Liver (tissue), 9 donors: ENCODE data around the gene FUT9. TPM values are rescaled to one million over a fixed set of nuclear protein-coding genes. Genes with fewer than 3 reads are reported as not detected.

Experiments used
- DNase-seq: peaks from one replicate; pipeline ENCODE4 v3.0.0-alpha.2; 2017; ENCODE audit warnings: low spot score
- H3K27ac ChIP-seq, 2 donors: one replicate each; pipeline ENCODE4 v1.7.0; 2013; ENCODE audit warnings: inconsistent platforms in 2 of 2, low read length in 2 of 2, control low read depth in 1 of 2, low read depth in 1 of 2, mild to moderate bottlenecking in 1 of 2
- H3K27me3 ChIP-seq, 4 donors: one replicate each; pipeline versions ENCODE4 v1.6.1 to v1.7.0; 2013; ENCODE audit warnings: low read length in 3 of 4, inconsistent platforms in 1 of 4, mild to moderate bottlenecking in 1 of 4, moderate library complexity in 1 of 4; ENCODE audit not compliant: control insufficient read depth in 4 of 4, insufficient read depth in 4 of 4
- H3K36me3 ChIP-seq, 4 donors: one replicate each; pipeline versions ENCODE4 v1.6.1 to v1.7.0; 2013; ENCODE audit warnings: low read length in 3 of 4, mild to moderate bottlenecking in 3 of 4, low read depth in 1 of 4, moderate library complexity in 1 of 4; ENCODE audit not compliant: control insufficient read depth in 4 of 4, insufficient read depth in 3 of 4
- H3K4me1 ChIP-seq, 4 donors: one replicate each; pipeline versions ENCODE4 v1.6.1 to v1.7.0; 2013; ENCODE audit warnings: low read length in 3 of 4, mild to moderate bottlenecking in 3 of 4, moderate library complexity in 1 of 4; ENCODE audit not compliant: control insufficient read depth in 4 of 4, insufficient read depth in 4 of 4
- H3K4me3 ChIP-seq, 3 donors: one replicate each; pipeline versions ENCODE4 v1.6.1 to v1.7.0; 2013; ENCODE audit warnings: low read length in 3 of 3, control low read depth in 1 of 3, low read depth in 1 of 3, mild to moderate bottlenecking in 1 of 3
- H3K9ac ChIP-seq, 2 donors: one replicate each; pipeline ENCODE4 v1.7.0; 2013; ENCODE audit warnings: low read length in 2 of 2, mild to moderate bottlenecking in 2 of 2, moderate library complexity in 2 of 2, control low read depth in 1 of 2, low read depth in 1 of 2
- H3K9me3 ChIP-seq, 4 donors: one replicate each; pipeline versions ENCODE4 v1.6.1 to v1.7.0; 2013; ENCODE audit warnings: low read length in 3 of 4; ENCODE audit not compliant: control insufficient read depth in 4 of 4
- EGR1 ChIP-seq, 2 donors: IDR thresholded peaks; 2 replicates each; pipeline ENCODE4 v1.6.1; 2016 to 2018; ENCODE audit warnings: antibody characterized with exemption in 2 of 2, low read depth in 2 of 2
- FOXA1 ChIP-seq: IDR thresholded peaks from 2 replicates; pipeline ENCODE4 v1.6.1; 2016; ENCODE audit warnings: antibody characterized with exemption
- FOXA2 ChIP-seq: IDR thresholded peaks from 2 replicates; pipeline ENCODE4 v1.6.1; 2016; ENCODE audit warnings: antibody characterized with exemption
- GABPA ChIP-seq, 2 donors: IDR thresholded peaks in 1 of 2; conservative IDR thresholded peaks in 1 of 2; 2 replicates each; pipeline ENCODE4 v1.6.1; 2016; ENCODE audit warnings: antibody characterized with exemption in 2 of 2, mild to moderate bottlenecking in 1 of 2, moderate library complexity in 1 of 2
- HNF4A ChIP-seq, 2 donors: conservative IDR thresholded peaks; 2 replicates each; pipeline ENCODE4 v1.6.1; 2016; ENCODE audit warnings: antibody characterized with exemption in 2 of 2, mild to moderate bottlenecking in 2 of 2
- HNF4G ChIP-seq: IDR thresholded peaks from 2 replicates; pipeline ENCODE4 v1.6.1; 2016; ENCODE audit warnings: antibody characterized with exemption
- JUND ChIP-seq, 2 donors: IDR thresholded peaks; 2 replicates each; pipeline ENCODE4 v1.6.1; 2016; ENCODE audit warnings: antibody characterized with exemption in 2 of 2
- NR2F2 ChIP-seq: IDR thresholded peaks from 2 replicates; pipeline ENCODE4 v1.6.1; 2016; ENCODE audit warnings: antibody characterized with exemption
- RXRA ChIP-seq, 2 donors: IDR thresholded peaks; 2 replicates each; pipeline ENCODE4 v1.6.1; 2017 to 2018; ENCODE audit warnings: antibody characterized with exemption in 2 of 2, mild to moderate bottlenecking in 1 of 2
- SP1 ChIP-seq: IDR thresholded peaks from 2 replicates; pipeline ENCODE4 v1.6.1; 2018; ENCODE audit warnings: antibody characterized with exemption, mild to moderate bottlenecking
- TAF1 ChIP-seq: conservative IDR thresholded peaks from 2 replicates; pipeline ENCODE4 v1.6.1; 2016; ENCODE audit warnings: antibody characterized with exemption, mild to moderate bottlenecking
- YY1 ChIP-seq: IDR thresholded peaks from 2 replicates; pipeline ENCODE4 v1.6.1; 2016; ENCODE audit warnings: antibody characterized with exemption, mild to moderate bottlenecking
- WGBS: extraction: QIAGEN DNeasy Blood & Tissue Kit; methylation state at CpG from one replicate; pipeline ENCODE4 v1.1.7; 2013; 5-methylcytosine and 5-hydroxymethylcytosine counted together
- polyA plus RNA-seq, 2 donors: library from polyadenylated mRNA; stranded (reverse) in 1 of 2; unstranded in 1 of 2; fragments of 200-250 nt in 1 of 2; fragments of >200 nt in 1 of 2; fragmentation: Nextera tagmentation in 1 of 2; extraction: Ambion mirVana in 1 of 2; gene quantifications; one replicate each; pipeline versions ENCODE4 v1.2.1 to v1.2.3, GENCODE V29; 2013 to 2015
- total RNA-seq, 2 donors: library from RNA; depleted of rRNA; stranded (reverse); fragments of >200 nt; gene quantifications; one replicate each; pipeline ENCODE4 v1.2.3, GENCODE V29; 2014
- TF ChIP-seq, protein P1 (sequence below): IDR thresholded peaks from 2 replicates; pipeline ENCODE4 v1.6.1; 2016; ENCODE audit warnings: antibody characterized with exemption, mild to moderate bottlenecking
- TF ChIP-seq, protein P2 (sequence below): IDR thresholded peaks from 2 replicates; pipeline ENCODE4 v1.6.1; 2016; ENCODE audit warnings: antibody characterized with exemption
- TF ChIP-seq, protein P3 (sequence below): IDR thresholded peaks from 2 replicates; pipeline ENCODE4 v1.6.1; 2016; ENCODE audit warnings: antibody characterized with exemption
- TF ChIP-seq, protein P4 (sequence below): IDR thresholded peaks from 2 replicates; pipeline ENCODE4 v1.6.1; 2016; ENCODE audit warnings: antibody characterized with exemption
- TF ChIP-seq, protein P5 (sequence below): fragments of 150-350 bp; IDR thresholded peaks from 2 replicates; pipeline ENCODE4 v1.5.1; 2017; ENCODE audit warnings: improper control_type of control experiment, low read depth, low read length; ENCODE audit not compliant: missing input control
- donor health status: healthy.
- donor health status: healthy.
- donor health status: healthy.
- donor health status: healthy.
- donor health status: healthy.

The FUT9 gene
- total and polyA plus RNA-seq, 4 donors, result not detected

DNA sequence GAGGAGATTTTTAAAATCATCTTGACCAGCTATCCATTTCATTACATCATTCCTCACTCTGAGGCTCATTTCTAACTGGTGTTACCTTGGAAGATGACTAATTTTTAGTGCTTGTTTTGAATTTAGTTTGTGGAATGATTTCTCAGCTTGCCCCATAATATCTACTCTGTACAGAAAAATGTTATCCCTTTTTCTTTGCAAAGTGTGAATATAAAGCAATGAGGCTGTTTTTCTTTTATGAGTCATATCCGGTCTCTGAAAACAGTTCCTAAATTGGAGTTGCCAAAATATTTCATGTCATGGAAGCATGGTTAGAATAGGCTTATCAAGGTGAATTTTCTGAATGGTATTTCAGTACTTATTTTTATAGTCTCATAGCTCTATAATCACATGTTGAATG is 43.8 kb downstream of the FUT9 start:
- TF ChIP-seq FOXA2 (no peak), EGR1 (IDR thresholded peaks at IDR 0.05; ENCODE audit: low read depth in 2 of 2) (no peak), JUND (IDR thresholded peaks at IDR 0.05) (no peak), RXRA (IDR thresholded peaks at IDR 0.05) (no peak), FOXA1 (no peak), GABPA (IDR thresholded peaks at IDR 0.05 in 1 of 2, conservative IDR thresholded peaks at IDR 0.05 in 1 of 2) (no peak), HNF4A (conservative IDR thresholded peaks at IDR 0.05) (no peak), HNF4G (no peak), YY1 (no peak), TAF1 (no peak), NR2F2 (no peak)
- TF ChIP-seq, protein P1, sequence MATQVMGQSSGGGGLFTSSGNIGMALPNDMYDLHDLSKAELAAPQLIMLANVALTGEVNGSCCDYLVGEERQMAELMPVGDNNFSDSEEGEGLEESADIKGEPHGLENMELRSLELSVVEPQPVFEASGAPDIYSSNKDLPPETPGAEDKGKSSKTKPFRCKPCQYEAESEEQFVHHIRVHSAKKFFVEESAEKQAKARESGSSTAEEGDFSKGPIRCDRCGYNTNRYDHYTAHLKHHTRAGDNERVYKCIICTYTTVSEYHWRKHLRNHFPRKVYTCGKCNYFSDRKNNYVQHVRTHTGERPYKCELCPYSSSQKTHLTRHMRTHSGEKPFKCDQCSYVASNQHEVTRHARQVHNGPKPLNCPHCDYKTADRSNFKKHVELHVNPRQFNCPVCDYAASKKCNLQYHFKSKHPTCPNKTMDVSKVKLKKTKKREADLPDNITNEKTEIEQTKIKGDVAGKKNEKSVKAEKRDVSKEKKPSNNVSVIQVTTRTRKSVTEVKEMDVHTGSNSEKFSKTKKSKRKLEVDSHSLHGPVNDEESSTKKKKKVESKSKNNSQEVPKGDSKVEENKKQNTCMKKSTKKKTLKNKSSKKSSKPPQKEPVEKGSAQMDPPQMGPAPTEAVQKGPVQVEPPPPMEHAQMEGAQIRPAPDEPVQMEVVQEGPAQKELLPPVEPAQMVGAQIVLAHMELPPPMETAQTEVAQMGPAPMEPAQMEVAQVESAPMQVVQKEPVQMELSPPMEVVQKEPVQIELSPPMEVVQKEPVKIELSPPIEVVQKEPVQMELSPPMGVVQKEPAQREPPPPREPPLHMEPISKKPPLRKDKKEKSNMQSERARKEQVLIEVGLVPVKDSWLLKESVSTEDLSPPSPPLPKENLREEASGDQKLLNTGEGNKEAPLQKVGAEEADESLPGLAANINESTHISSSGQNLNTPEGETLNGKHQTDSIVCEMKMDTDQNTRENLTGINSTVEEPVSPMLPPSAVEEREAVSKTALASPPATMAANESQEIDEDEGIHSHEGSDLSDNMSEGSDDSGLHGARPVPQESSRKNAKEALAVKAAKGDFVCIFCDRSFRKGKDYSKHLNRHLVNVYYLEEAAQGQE, result no peak
- TF ChIP-seq, protein P2, sequence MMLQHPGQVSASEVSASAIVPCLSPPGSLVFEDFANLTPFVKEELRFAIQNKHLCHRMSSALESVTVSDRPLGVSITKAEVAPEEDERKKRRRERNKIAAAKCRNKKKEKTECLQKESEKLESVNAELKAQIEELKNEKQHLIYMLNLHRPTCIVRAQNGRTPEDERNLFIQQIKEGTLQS, result no peak
- TF ChIP-seq, protein P3, sequence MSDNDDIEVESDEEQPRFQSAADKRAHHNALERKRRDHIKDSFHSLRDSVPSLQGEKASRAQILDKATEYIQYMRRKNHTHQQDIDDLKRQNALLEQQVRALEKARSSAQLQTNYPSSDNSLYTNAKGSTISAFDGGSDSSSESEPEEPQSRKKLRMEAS, result no peak
- TF ChIP-seq, protein P4, sequence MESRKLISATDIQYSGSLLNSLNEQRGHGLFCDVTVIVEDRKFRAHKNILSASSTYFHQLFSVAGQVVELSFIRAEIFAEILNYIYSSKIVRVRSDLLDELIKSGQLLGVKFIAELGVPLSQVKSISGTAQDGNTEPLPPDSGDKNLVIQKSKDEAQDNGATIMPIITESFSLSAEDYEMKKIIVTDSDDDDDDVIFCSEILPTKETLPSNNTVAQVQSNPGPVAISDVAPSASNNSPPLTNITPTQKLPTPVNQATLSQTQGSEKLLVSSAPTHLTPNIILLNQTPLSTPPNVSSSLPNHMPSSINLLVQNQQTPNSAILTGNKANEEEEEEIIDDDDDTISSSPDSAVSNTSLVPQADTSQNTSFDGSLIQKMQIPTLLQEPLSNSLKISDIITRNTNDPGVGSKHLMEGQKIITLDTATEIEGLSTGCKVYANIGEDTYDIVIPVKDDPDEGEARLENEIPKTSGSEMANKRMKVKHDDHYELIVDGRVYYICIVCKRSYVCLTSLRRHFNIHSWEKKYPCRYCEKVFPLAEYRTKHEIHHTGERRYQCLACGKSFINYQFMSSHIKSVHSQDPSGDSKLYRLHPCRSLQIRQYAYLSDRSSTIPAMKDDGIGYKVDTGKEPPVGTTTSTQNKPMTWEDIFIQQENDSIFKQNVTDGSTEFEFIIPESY, result no peak
- TF ChIP-seq, protein P5, sequence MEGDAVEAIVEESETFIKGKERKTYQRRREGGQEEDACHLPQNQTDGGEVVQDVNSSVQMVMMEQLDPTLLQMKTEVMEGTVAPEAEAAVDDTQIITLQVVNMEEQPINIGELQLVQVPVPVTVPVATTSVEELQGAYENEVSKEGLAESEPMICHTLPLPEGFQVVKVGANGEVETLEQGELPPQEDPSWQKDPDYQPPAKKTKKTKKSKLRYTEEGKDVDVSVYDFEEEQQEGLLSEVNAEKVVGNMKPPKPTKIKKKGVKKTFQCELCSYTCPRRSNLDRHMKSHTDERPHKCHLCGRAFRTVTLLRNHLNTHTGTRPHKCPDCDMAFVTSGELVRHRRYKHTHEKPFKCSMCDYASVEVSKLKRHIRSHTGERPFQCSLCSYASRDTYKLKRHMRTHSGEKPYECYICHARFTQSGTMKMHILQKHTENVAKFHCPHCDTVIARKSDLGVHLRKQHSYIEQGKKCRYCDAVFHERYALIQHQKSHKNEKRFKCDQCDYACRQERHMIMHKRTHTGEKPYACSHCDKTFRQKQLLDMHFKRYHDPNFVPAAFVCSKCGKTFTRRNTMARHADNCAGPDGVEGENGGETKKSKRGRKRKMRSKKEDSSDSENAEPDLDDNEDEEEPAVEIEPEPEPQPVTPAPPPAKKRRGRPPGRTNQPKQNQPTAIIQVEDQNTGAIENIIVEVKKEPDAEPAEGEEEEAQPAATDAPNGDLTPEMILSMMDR, result no peak

DNA sequence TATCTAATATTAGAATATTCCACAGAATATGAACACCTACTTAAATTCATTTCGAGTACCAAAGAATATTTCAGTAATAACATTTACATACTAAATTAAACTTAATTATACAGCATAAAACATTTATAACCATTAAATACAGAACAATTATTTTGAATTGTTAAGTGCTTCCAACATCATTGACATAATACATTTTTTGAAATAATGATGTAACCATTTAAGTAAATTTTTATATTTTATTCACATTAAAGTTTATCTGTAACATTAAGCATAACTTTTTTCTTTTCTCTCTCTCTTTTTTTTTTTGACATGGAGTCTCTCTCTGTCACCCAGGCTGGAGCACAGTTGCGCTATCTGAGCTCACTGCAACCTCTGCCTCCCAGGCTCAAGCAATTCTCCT is 44.5 kb downstream of the FUT9 start:
- no peaks in the 10 kb centered on the region for H3K4me1 ChIP-seq
- H3K36me3 ChIP-seq, result no peaks in the 10 kb centered on the region
- no peak overlapping the region for H3K4me3 ChIP-seq
- no peaks in the 10 kb centered on the region for H3K27me3 ChIP-seq
- peaks cover 0 to 7% (median 0%) of the 10 kb centered on the region in 4 donors for H3K9me3 ChIP-seq
- no peak overlapping the region for H3K27ac ChIP-seq
- 66% methylated on average over 2 of the region's 2 CpGs for WGBS
- no peak for DNase-seq
- H3K9ac ChIP-seq, result no peak overlapping the region
- TF ChIP-seq GABPA (IDR thresholded peaks at IDR 0.05 in 1 of 2, conservative IDR thresholded peaks at IDR 0.05 in 1 of 2) (no peak), HNF4A (conservative IDR thresholded peaks at IDR 0.05) (no peak), TAF1 (no peak), YY1 (no peak), SP1 (no peak), NR2F2 (no peak), HNF4G (no peak), FOXA2 (no peak)
- TF ChIP-seq, protein P4, result no peak
- TF ChIP-seq, protein P1, result no peak
- TF ChIP-seq, protein P2, result no peak
- TF ChIP-seq, protein P3, result no peak

More for the DNA sequence above, 43.8 kb downstream of the FUT9 start:
- Histone ChIP-seq H3K4me3 (no peak overlapping the region), H3K27me3 (no peaks in the 10 kb centered on the region), H3K9me3 (peaks cover 0 to 7% (median 0%) of the 10 kb centered on the region in 4 donors), H3K9ac (no peak overlapping the region), H3K36me3 (no peaks in the 10 kb centered on the region), H3K4me1 (no peaks in the 10 kb centered on the region), H3K27ac (no peak overlapping the region)
- no peak for DNase-seq
- 80% methylated on average over 1 of the region's 1 CpG for WGBS
